PC-9 (cell line): ENCODE measurements around the gene MLYCD. TPM values are rescaled to one million over a fixed set of nuclear protein-coding genes. Genes with fewer than 3 reads are reported as not detected.

Source experiments
- BruUV-seq: library from RNA; stranded (reverse); fragments of 400-500 nt; replicated peaks from 2 replicates; lab custom pipeline; 2021; lab: Mats Ljungman, UMichigan
- CTCF ChIA-PET: fragments of 300-600 bp; sonication (Branson Sonifier 250); formaldehyde crosslinking; loops from one replicate; lab custom pipeline; 2022; ENCODE audit warnings: antibody characterized with exemption; lab: Charles Lee
- POLR2A ChIA-PET: fragments of 300-600 bp; sonication (Branson Sonifier 250); formaldehyde crosslinking; loops from one replicate; lab custom pipeline; 2022; ENCODE audit warnings: antibody characterized with exemption; ENCODE audit not compliant: unreplicated experiment; lab: Charles Lee
- DNase-seq, 2 experiments: peaks; one replicate each; pipeline versions ENCODE4 v3.0.0 to v3.0.0-alpha.2; 2015 to 2022; ENCODE audit warnings: mixed read lengths in 1 of 2
- H2AFZ ChIP-seq: fragments of 200-600 bp; sonication (generic); 2 replicates; pipeline ENCODE4 v1.8.1; 2017; ENCODE audit warnings: antibody characterized with exemption
- H3F3A ChIP-seq: fragments of 200-600 bp; sonication (generic); 2 replicates; pipeline ENCODE4 v1.8.1; 2017; ENCODE audit warnings: antibody characterized with exemption, mild to moderate bottlenecking, low read depth; ENCODE audit not compliant: insufficient read depth
- H3K27ac ChIP-seq: fragments of 200-600 bp; sonication (generic); 2 replicates; pipeline ENCODE4 v1.6.1; 2016; ENCODE audit warnings: mixed run types
- H3K27me3 ChIP-seq: fragments of 200-600 bp; sonication (generic); 2 replicates; pipeline ENCODE4 v1.6.1; 2016; ENCODE audit warnings: low read depth, mixed run types; ENCODE audit not compliant: insufficient read depth
- H3K36me3 ChIP-seq: fragments of 200-600 bp; sonication (generic); 2 replicates; pipeline ENCODE4 v1.6.1; 2016; ENCODE audit warnings: low read depth, mixed run types
- H3K4me1 ChIP-seq: fragments of 200-600 bp; sonication (generic); replicated peaks from 2 replicates; pipeline ENCODE4 v1.6.1; 2016; ENCODE audit warnings: mixed run types; ENCODE audit not compliant: insufficient read depth
- H3K4me2 ChIP-seq: fragments of 200-600 bp; sonication (generic); 2 replicates; pipeline ENCODE4 v1.6.1; 2017; ENCODE audit warnings: mixed run types
- H3K4me3 ChIP-seq: fragments of 200-600 bp; sonication (generic); 2 replicates; pipeline ENCODE4 v1.6.1; 2016; ENCODE audit warnings: mixed run types
- H3K79me2 ChIP-seq: fragments of 200-600 bp; sonication (generic); 2 replicates; pipeline ENCODE4 v1.6.1; 2017; ENCODE audit warnings: low read depth, mixed run types
- H3K9me2 ChIP-seq: fragments of 200-600 bp; sonication (generic); 2 replicates; pipeline ENCODE4 v1.8.1; 2017; ENCODE audit warnings: mild to moderate bottlenecking; ENCODE audit not compliant: insufficient read depth
- H3K9me3 ChIP-seq: fragments of 200-600 bp; sonication (generic); 2 replicates; pipeline ENCODE4 v1.8.1; 2016; ENCODE audit warnings: low read depth; ENCODE audit not compliant: insufficient read depth
- H4K20me1 ChIP-seq: fragments of 200-600 bp; sonication (generic); 2 replicates; pipeline ENCODE4 v1.8.1; 2017; ENCODE audit not compliant: insufficient read depth
- EZH2 ChIP-seq: fragments of 200-600 bp; sonication (generic); IDR thresholded peaks from 2 replicates; pipeline ENCODE4 v1.8.0; 2017; ENCODE audit warnings: antibody characterized with exemption, low read depth
- intact Hi-C: fragments of 100-400 bp; cut with micrococcal nuclease; formaldehyde crosslinking; loops from one replicate; pipeline ENCODE4 v1.10.0; 2022; ENCODE audit not compliant: unreplicated experiment
- total RNA-seq: library from RNA; stranded (reverse); gene quantifications from 2 replicates; pipeline ENCODE4 v1.2.3, GENCODE V29; 2021
- TF ChIP-seq, protein P1 (sequence below): fragments of 200-600 bp; sonication (generic); conservative IDR thresholded peaks from 2 replicates; pipeline ENCODE4 v1.6.1; 2017; ENCODE audit warnings: mixed run types, antibody characterized with exemption, mild to moderate bottlenecking, moderate library complexity

Gene MLYCD
- total RNA-seq, 1 experiment from 2014 or later: 4.7 TPM

DNA sequence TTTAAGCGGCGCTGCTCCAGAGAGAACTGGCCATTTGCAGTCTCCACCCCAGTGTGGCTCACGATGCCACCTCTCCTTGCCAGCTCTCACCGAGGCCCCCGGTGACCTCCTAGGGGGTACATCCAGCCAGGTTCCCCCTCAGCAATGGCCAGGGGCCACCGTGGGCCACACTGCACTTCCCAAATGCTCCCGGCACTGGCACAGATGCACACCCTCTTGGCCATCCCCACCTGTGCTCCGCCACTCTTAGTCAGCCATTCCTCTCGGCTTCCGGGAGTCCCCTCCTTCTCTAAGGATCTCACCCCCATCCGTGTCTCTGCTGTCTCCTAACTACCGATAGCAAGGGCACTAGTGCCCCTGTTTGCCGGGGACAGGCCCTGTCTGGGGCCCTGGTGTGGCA is 25.8 kb downstream of the MLYCD start:
- no peaks in the 10 kb centered on the region for H4K20me1 ChIP-seq
- H3K36me3 ChIP-seq: no peaks in the 10 kb centered on the region
- H3K4me1 ChIP-seq: peaks cover 25% of the 10 kb centered on the region
- BruUV-seq: no TSS peak
- H3K79me2 ChIP-seq: no peaks in the 10 kb centered on the region
- no peak for TF ChIP-seq EZH2
- TF ChIP-seq, protein P1, sequence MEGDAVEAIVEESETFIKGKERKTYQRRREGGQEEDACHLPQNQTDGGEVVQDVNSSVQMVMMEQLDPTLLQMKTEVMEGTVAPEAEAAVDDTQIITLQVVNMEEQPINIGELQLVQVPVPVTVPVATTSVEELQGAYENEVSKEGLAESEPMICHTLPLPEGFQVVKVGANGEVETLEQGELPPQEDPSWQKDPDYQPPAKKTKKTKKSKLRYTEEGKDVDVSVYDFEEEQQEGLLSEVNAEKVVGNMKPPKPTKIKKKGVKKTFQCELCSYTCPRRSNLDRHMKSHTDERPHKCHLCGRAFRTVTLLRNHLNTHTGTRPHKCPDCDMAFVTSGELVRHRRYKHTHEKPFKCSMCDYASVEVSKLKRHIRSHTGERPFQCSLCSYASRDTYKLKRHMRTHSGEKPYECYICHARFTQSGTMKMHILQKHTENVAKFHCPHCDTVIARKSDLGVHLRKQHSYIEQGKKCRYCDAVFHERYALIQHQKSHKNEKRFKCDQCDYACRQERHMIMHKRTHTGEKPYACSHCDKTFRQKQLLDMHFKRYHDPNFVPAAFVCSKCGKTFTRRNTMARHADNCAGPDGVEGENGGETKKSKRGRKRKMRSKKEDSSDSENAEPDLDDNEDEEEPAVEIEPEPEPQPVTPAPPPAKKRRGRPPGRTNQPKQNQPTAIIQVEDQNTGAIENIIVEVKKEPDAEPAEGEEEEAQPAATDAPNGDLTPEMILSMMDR: no peak
- peaks cover 22% of the 10 kb centered on the region for H3F3A ChIP-seq
- intact Hi-C loops: loop anchor here (10.0 kb wide), 1 partner anchor 250 kb away; no protein-coding TSS in a partner anchor
- CTCF ChIA-PET: no interaction called here
- no peak overlapping the region for H3K4me3 ChIP-seq
- POLR2A ChIA-PET: no interaction called here
- H3K27ac ChIP-seq: no peak overlapping the region
- H3K27me3 ChIP-seq: no peaks in the 10 kb centered on the region
- no peaks in the 10 kb centered on the region for H3K9me2 ChIP-seq
- no peaks in the 10 kb centered on the region for H3K9me3 ChIP-seq
- no peak for DNase-seq
- H2AFZ ChIP-seq: no peak overlapping the region
- H3K4me2 ChIP-seq: no peak overlapping the region

DNA sequence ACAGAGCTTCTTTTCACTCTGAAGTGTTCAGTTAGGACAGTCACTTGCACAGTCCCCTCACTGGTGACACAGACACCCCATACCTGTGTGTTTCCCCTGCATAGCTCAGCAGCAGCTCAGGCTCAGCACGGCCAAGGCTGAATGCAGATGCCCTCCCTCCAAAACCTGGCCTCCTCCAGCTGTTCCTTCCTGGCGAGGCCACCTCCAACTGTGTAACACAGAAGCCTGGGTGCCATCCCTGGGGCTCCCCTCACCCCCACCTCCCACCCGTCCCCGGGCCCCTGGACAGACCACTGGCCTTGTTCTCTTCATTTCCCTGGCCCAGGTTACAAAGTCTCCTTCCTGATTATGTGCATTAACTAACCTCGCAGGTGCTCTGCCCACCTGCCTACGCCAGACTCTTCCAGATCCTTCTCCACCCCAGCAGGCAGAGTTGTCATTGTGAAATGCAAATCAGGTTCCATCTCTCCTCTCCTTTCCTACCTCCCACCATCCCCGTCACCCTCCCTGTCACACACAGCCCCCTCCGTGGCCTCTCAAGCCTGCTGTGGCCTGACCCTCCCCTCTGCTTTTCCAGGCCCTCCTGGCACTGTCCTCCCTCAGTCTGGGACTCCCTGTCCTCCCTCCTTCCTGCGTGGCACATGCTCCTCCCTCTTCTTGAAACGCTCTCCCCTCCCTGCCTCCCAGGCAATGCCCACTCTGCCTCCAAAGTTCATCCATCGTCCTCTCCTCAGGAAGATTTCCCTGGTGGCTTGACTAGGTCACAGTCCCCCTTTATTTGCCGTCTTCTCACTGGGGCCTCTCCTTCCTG is 26.4 kb downstream of the MLYCD start:
- no peak overlapping the region for H3K27ac ChIP-seq
- H3F3A ChIP-seq: peaks cover 22% of the 10 kb centered on the region
- H3K27me3 ChIP-seq: no peaks in the 10 kb centered on the region
- BruUV-seq: no TSS peak
- no peaks in the 10 kb centered on the region for H3K9me3 ChIP-seq
- H3K36me3 ChIP-seq: no peaks in the 10 kb centered on the region
- ChIA-PET POLR2A (no interaction called here), CTCF (no interaction called here)
- H3K4me1 ChIP-seq: peaks cover 25% of the 10 kb centered on the region
- intact Hi-C loops: loop anchor here (10.0 kb wide), 1 partner anchor 250 kb away; no protein-coding TSS in a partner anchor
- no peak overlapping the region for H2AFZ ChIP-seq
- H3K9me2 ChIP-seq: no peaks in the 10 kb centered on the region
- TF ChIP-seq, protein P1: no peak
- TF ChIP-seq EZH2: no peak
- no peaks in the 10 kb centered on the region for H4K20me1 ChIP-seq
- H3K79me2 ChIP-seq: no peaks in the 10 kb centered on the region
- no peak overlapping the region for H3K4me2 ChIP-seq
- no peak for DNase-seq
- no peak overlapping the region for H3K4me3 ChIP-seq

DNA sequence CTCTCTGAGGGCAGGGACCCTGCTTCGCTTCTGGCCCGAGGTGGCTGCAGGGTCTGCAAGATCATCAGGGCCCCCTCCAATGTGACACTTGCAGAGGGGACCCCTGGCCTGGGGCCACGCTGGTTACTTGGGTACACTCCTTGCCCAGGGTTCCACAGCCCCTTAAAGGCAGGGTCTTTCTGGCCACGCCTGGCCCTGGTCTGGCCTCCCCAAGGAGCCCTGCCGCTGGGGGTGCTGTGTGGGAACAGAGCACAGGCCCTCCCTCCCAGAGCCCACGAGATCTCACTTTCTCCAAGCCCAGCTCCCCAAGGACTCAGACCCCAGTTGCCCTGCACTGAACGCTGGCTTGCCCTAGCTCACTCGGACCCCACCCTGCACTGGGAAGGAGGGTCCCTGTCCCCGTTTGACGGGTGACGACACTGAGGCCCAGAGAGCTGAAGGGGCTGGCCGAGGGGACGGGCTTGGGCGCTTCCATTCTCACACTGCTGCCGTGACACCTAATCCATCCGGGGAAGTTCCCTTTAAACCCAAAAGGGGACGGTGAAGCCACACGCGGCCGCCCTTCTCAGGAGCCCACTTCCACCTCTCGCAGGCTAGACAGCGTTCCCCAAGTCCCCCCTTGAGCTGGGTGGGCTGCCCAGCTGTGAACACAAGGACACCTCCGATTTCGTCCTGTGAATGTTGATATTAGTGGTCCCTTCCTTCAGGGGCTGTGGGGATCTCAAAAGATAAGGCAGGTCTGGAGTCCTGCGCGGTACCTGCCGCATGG is 27.2 kb downstream of the MLYCD start:
- Histone ChIP-seq H3K4me3 (no peak overlapping the region), H2AFZ (no peak overlapping the region), H3K27me3 (no peaks in the 10 kb centered on the region), H4K20me1 (no peaks in the 10 kb centered on the region), H3K79me2 (no peaks in the 10 kb centered on the region), H3K4me2 (peak overlapping the region; percentile 87), H3K9me3 (no peaks in the 10 kb centered on the region), H3K36me3 (no peaks in the 10 kb centered on the region), H3K9me2 (no peaks in the 10 kb centered on the region), H3K27ac (no peak overlapping the region), H3K4me1 (peaks cover 25% of the 10 kb centered on the region), H3F3A (peaks cover 22% of the 10 kb centered on the region)
- ChIA-PET CTCF (interaction anchor here (0.8 to 1.5 kb wide), 6 partner anchors 12 to 140 kb away, joined by 3 to 9 read pairs (median 4); no protein-coding TSS in a partner anchor), POLR2A (interaction anchor here (0.5 to 0.9 kb wide), 5 partner anchors 27 to 814 kb away, joined by 3 to 12 read pairs (median 7); partner anchors contain the start of gene MLYCD)
- TF ChIP-seq, protein P1: no peak
- no peak for TF ChIP-seq EZH2
- DNase-seq: no peak
- intact Hi-C loops: loop anchor here (1.0 to 10.0 kb wide), 4 partner anchors 27 to 249 kb away; partner anchors contain the start of gene OSGIN1
- BruUV-seq: no TSS peak
